ENCODE data around the gene RGL3. TPM values are rescaled to one million over a fixed set of nuclear protein-coding genes. Genes with fewer than 3 reads are reported as not detected.

The RGL3 gene
- total RNA-seq, 1 experiment from 2014 or later, result 65.9 TPM

- Histone ChIP-seq H3K56ac (ENCODE audit: insufficient read length, low read depth, low read length) (no peak overlapping the region), H3K4ac (ENCODE audit: low read depth, low read length) (no peak overlapping the region), H2AK5ac (ENCODE audit: insufficient read length, low read length) (no peak overlapping the region), H4K20me1 (ENCODE audit: control insufficient read depth, insufficient read depth, insufficient read length) (no peaks in the 10 kb centered on the region), H3K79me1 (ENCODE audit: insufficient read depth, low read depth, low read length, poor library complexity, severe bottlenecking) (no peaks in the 10 kb centered on the region), H4K5ac (ENCODE audit: insufficient read length, low read depth, low read length) (no peak overlapping the region), H3K27me3 (ENCODE audit: insufficient read depth, low read length) (no peaks in the 10 kb centered on the region), H3T11ph (ENCODE audit: low read length) (no peak overlapping the region), H2BK12ac (ENCODE audit: insufficient read length, low read depth, low read length) (no peak overlapping the region), H2BK20ac (ENCODE audit: low read depth, low read length, poor library complexity, severe bottlenecking) (no peak overlapping the region), H4K91ac (ENCODE audit: insufficient read length, low read depth, low read length) (no peak overlapping the region), H4K8ac (replicated peaks; ENCODE audit: insufficient read length, low read depth, low read length) (no peak overlapping the region), H2BK15ac (ENCODE audit: low read depth, low read length) (no peak overlapping the region), H3K23me2 (ENCODE audit: insufficient read length, low read depth, low read length, poor library complexity, severe bottlenecking) (no peaks in the 10 kb centered on the region), H3K18ac (ENCODE audit: insufficient read length, low read depth, low read length) (no peak overlapping the region), H2BK120ac (ENCODE audit: low read depth, low read length, poor library complexity, severe bottlenecking) (no peak overlapping the region), H2BK5ac (ENCODE audit: insufficient read length, low read length) (no peak overlapping the region), H3K4me2 (ENCODE audit: insufficient read depth, insufficient read length, low read length) (no peak overlapping the region), H3K79me2 (ENCODE audit: insufficient read depth, low read length) (no peaks in the 10 kb centered on the region), H3K4me1 (ENCODE audit: insufficient read depth, low read length) (no peaks in the 10 kb centered on the region), H3K9me3 (ENCODE audit: control insufficient read depth, low read depth, low read length) (no peaks in the 10 kb centered on the region), H3K14ac (ENCODE audit: insufficient read depth, low read length) (no peak overlapping the region), H3K23ac (ENCODE audit: insufficient read length, low read depth, low read length) (no peak overlapping the region), H3K27ac (ENCODE audit: insufficient read length, low read depth, low read length) (no peak overlapping the region), H2AFZ (ENCODE audit: low read length) (no peak overlapping the region), H3K9ac (ENCODE audit: extremely low read depth, insufficient read length, low read length) (no peak overlapping the region)
- Mint-ChIP-seq H3K9me3 (no peaks in the 10 kb centered on the region), H3K4me3 (no peak overlapping the region), H3K27me3 (ENCODE audit: low read depth) (no peaks in the 10 kb centered on the region), H3K36me3 (ENCODE audit: insufficient read depth in 1 of 3, low read depth in 3 of 3) (peaks cover 5 to 47% (median 11%) of the 10 kb centered on the region in 3 experiments; a peak in 5 of 7 replicates), H3K27ac (no peak overlapping the region), H3K4me1 (0 out of 4 replicates have a peak, but pooled peaks cover 0 to 4% of the 10 kb centered on the region in 2 experiments)
- DNase-seq, result no peak
- TF ChIP-seq CTCF (conservative IDR thresholded peaks at IDR 0.05), result no peak
- no CpG with 5 or more reads among the region's 8 CpGs for WGBS (ENCODE audit: extremely low coverage, insufficient read length, low lambda C conversion rate)
These were observed 8.4 kb downstream of the RGL3 start for GRCh38 chr19:11410682-11411081.

All from H9 (cell line).